G401 (cell line): ENCODE data around the gene CDK4. TPM values are rescaled to one million over a fixed set of nuclear protein-coding genes. Genes with fewer than 3 reads are reported as not detected.
"Not testable (repeated sequence)": the region's sequence is repeated elsewhere in the genome, so short reads cannot be mapped to it uniquely, and the experiment has no call there.

Experiments used
- DNase-seq: peaks from one replicate; pipeline ENCODE4 v3.0.0-alpha.2; 2015; ENCODE audit warnings: low spot score
- in situ Hi-C: cut with HindIII; loops from 2 replicates; pipeline ENCODE4 v1.10.0; 2016; ENCODE audit warnings: low sequenced_read_pairs, mixed read lengths
- total RNA-seq: library from RNA; depleted of rRNA; stranded (reverse); fragments of >200 nt; shearing (Covaris generic); gene quantifications from 2 replicates; pipeline ENCODE4 v1.2.3, GENCODE V29; 2014

Gene CDK4
- total RNA-seq, 1 experiment from 2014 or later = 721 TPM

- in situ Hi-C loops = not testable (repeated sequence)
These were observed 22.5 kb upstream of the CDK4 start for GRCh38 chr12:57774634-57775033.

GRCh38 chr12:57772429-57773322, 20.6 kb upstream of the CDK4 start, which contains the start of gene EEF1AKMT3:
Gene EEF1AKMT3, plus strand, starts transcription at chr12:57772614. Its CDS starts 111 bp downstream, at chr12:57772725.
- peak; percentile 65 for DNase-seq
- in situ Hi-C loops = no loop called here

More at GRCh38 chr12:57774634-57775033, 22.5 kb upstream of the CDK4 start:
- not testable (repeated sequence) for DNase-seq

DNA sequence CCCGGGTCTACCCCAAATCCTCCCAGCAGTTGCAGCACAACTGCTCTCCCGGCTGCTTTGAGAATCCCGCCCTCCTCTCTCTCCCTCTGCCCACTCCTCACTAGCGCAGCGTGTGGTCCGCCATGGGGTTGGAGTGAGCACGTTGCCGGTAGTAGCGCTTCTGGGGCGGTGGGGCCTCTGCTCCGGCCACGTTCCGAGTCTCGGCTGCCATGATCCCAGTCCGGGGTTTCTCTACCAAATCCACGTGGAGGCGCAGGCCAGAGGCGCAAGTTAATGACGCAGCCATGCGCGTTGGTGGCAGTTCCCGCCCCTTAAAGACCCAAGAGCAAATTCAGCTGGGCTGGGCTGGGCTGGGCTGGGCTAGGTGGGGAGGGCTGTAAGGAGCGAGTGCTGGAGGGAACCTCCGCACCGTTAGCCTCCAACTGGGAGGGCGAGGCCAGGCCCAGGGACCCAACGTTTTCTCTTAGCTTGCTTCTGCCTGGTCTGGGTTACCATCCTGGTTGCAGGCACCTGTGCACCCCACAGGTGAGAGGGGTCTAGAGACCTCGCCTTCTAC, 19.8 kb upstream of the CDK4 start, which contains the start of gene METTL1:
METTL1 (minus strand) TSS at position 233 of the 556 bp plus-strand sequence; CDS start at position 211, 22 bp downstream.
- in situ Hi-C loops = no loop called here
- DNase-seq = peak; percentile 97

DNA sequence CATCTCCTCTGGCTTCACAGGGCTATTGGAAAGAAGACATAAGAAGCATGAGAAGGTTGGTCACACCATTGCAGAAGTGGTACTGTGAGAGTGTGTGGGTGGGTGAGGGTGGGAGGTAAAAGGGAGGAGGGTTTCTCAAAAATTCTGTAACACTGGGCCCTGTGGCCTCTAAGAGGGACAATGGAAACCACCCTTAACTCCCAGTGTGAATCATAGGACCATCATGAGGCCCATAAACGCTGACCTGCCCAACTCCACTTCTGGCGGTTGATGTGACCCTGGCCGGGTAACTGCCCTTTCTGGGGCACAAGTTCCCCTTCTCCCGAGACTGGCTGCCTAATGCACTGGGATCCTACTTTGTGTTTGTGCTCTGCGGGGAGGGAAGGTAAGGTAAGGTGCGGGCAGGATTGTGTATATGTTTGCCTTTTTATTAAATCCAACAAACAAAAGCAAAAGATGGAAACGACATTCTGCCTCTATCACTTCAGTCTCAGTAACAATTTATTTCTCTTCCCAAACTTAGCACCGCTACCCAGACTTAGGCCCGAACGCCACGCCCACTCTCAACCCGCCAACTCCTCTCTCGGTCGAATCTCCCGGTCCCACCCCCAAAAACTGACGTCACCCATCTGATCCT, 19.2 kb upstream of the CDK4 start:
- in situ Hi-C loops = no loop called here
- peak; percentile 82 for DNase-seq

- in situ Hi-C loops = no loop called here
- no peak for DNase-seq
These were observed 18.6 kb upstream of the CDK4 start for GRCh38 chr12:57770734-57771133.

DNA sequence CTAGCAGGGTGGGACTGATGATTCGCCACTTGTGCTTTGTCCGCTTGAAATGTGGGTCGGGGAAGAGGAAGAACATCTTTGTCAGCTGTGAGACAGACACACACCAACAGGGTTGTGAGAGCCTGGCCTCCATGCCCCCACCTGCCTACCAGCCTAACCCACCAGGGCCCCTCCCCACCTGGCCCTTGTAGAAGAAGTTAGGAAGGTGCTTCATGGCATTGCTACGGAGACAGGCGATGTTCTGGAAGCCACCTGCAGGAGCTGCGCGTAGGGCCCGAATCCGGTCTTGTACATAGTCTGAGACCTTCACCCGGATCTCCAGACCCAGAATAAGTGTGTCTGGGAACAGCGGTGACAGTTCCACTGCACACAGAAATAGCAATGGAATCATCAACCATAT, 17.5 kb upstream of the CDK4 start:
- DNase-seq = no peak
- in situ Hi-C loops = no loop called here

GRCh38 chr12:57767876-57768275, 15.8 kb upstream of the CDK4 start:
- DNase-seq = no peak
- in situ Hi-C loops = no loop called here

DNA sequence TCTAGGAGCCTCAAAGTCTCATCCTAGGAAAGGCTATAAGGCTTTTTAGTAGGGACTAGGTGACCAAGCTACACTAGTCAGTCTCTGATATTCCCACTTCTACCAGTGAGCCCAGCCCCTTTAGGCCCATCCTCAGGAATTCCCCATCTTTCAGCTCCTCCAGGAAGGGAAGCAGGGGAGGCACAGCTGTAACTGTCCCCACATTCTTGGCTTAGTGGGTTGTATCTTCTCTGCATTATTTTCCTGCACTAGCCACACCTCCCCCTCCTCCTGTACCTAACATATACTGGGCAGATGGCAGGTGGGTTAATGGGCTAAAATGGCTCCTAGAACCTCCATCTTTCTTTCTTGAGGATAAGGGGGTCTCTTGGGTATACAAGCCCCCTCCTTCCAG, 15.2 kb upstream of the CDK4 start:
- in situ Hi-C loops = no loop called here
- DNase-seq = no peak

DNA sequence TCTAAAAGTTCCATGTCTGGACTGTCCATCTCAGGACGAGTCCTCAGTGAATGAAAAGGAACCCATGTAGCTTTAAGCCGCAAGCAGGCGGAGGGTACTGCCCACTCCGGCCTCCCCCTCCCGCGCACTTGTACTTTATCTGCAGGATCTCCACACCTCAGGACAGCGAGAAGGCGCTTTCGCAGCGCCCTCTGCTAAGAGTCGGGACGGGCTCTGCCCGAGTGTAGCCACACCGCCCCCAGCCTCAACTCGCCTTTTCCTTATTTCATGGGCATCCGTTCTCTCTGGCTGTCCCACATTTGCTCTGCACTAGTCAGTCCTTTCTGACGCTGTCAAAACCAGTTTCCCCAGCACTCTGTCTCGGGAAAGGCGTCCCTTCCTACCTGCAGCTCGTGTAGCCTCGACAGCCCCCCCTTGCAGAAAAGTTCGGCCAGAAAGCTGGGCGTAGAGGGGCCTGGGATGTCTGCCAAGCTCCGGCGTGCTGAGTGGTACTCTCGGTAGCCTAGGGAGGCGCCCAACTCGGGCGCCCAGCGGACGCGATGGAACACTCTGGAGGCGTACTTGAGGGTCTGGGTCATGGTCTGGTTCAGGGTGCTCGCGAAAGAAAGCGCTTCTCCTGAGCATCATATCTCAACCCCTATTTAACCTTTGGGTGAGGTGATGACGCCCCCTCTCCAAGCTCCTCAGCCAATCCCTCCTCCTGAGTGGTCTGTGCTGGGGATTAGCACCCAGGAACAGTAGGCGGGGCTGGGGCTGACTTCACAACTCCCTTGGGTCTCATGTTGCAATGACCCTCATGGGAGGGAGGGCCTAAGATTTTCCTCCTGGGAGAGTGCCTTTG, 14.6 kb upstream of the CDK4 start, which contains the start of gene CYP27B1:
CYP27B1 (minus strand) TSS at position 615 of the 841 bp plus-strand sequence; CDS start at position 578, 37 bp downstream.
- in situ Hi-C loops = no loop called here
- DNase-seq = no peak

DNA sequence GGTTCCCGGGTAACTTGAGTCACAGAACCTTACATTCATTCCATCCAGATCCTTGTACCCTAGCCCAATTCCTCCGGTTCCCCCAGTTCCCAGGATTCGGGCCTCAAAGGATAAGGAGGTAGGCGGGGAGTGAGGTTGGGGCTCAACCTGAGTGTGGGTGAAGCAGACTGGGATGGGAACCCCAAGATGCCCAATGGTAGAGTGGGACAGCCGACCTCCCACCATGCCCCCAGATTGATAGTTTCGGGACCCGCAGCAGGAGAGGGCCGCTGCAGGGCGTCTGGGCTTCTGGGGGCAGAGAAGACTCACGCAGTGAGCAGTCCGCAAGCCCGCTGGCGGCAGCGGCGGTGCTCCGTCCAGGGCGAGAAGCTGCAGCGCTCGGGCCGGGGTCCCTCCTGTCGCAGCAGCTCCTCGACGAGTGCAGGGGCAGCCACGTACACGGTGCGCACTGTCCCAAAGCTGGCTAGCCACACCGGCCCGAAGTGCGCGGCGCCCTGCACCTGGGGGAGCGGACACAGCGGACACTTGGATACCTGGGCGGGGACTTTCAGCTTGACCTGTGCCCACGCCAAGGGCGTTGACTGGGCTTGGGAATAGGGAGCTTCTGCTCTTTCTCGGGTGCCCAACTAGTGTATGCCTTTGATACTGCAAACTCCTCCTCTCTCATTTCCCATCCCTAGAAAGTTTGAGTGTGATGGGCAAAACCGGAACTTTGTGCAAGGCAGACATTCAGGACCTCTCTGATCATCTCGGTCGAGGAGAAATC, 13.8 kb upstream of the CDK4 start:
- DNase-seq = no peak
- in situ Hi-C loops = no loop called here

GRCh38 chr12:57765003-57765697, 13.0 kb upstream of the CDK4 start:
- in situ Hi-C loops = no loop called here
- no peak for DNase-seq

- in situ Hi-C loops = no loop called here
- DNase-seq = no peak
These were observed 12.5 kb upstream of the CDK4 start for GRCh38 chr12:57764662-57765002.

- in situ Hi-C loops = no loop called here
- DNase-seq = no peak
These were observed 12.0 kb upstream of the CDK4 start for GRCh38 chr12:57763881-57764661.

GRCh38 chr12:57762463-57762862, 10.4 kb upstream of the CDK4 start:
- DNase-seq = no peak
- in situ Hi-C loops = no loop called here

GRCh38 chr12:57761391-57761998, 9.4 kb upstream of the CDK4 start:
- no peak for DNase-seq
- in situ Hi-C loops = no loop called here

DNA sequence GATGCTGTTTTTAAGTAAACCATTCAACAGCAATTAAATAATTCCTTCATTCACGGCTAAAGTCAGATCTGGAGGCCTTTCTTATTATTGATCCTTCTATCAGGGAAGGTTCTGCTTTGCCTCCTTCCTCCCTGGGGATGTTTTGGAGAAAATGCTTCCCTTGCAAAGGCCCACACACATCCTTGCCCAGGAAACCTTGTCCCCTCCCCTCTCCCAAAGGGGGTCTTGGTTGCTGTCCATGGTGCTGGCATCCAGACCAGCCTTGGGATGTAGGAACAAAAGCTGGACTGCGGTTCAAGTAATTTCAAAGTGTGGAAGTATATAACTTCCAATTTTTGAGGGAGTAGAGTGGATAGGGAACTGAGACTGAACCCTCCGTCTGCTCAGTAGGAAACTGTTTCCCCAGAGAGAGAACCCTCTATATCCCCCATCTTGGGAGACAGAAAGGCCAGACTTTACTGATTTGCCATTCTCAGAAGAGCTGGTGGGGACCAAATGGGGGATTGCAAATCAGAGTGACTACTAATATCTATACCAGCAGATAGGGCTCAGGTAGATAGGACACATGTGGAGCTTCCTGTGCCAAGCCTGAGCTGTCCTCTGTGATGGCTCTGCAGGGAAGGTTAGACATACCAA, 8.4 kb upstream of the CDK4 start:
- in situ Hi-C loops = no loop called here
- DNase-seq = no peak
